ENCODE results near the gene NCKAP5L.
"Not testable (repeated sequence)": the region's sequence is repeated elsewhere in the genome, so short reads cannot be mapped to it uniquely, and the experiment has no call there.

NCKAP5L gene

DNA sequence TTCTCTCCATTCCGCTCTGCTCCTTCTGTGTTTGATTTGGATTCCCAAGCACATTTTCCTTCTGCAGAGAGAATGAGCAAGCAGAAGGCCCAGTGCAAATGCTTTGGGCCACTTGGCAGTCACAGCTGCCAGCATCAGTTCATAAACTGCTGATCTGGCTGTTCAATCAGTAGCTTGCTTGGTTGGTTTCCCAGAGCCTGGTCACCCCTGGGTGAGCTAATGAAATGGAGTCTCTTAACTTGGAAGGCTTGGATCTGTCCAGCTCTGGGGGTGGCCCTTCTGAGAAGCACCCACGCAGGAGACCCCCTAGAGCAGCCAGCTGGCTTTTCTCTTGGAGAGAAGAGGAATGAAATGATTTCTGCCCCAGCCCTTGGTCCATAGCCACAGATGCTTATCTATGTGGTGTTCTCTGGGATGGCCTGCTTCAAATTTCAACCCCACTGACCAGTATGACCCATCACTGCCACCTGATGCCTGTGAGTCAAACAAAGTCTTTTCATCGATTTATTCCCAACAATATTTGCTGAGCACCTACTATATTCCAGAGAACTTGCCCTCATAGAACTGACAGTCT, 45.2 kb upstream of the NCKAP5L start:
- TF ChIP-seq ARNTL (CRISPR knock-in tag; IDR thresholded peaks at IDR 0.05; ENCODE audit: borderline replicate concordance, low read depth) (no peak), ZFP30 (CRISPR knock-in tag; IDR thresholded peaks at IDR 0.05) (no peak), ZC3H10 (CRISPR knock-in tag; IDR thresholded peaks at IDR 0.05) (no peak), ZNF565 (CRISPR knock-in tag; conservative IDR thresholded peaks at IDR 0.05; ENCODE audit: low read depth) (no peak), TCF4 (CRISPR knock-in tag; IDR thresholded peaks at IDR 0.05; ENCODE audit: borderline replicate concordance) (peak; percentile 12; the same call in 1 of the 2 replicates), SNAI2 (CRISPR knock-in tag; IDR thresholded peaks at IDR 0.05) (no peak)
- TF ChIP-seq, protein P1, sequence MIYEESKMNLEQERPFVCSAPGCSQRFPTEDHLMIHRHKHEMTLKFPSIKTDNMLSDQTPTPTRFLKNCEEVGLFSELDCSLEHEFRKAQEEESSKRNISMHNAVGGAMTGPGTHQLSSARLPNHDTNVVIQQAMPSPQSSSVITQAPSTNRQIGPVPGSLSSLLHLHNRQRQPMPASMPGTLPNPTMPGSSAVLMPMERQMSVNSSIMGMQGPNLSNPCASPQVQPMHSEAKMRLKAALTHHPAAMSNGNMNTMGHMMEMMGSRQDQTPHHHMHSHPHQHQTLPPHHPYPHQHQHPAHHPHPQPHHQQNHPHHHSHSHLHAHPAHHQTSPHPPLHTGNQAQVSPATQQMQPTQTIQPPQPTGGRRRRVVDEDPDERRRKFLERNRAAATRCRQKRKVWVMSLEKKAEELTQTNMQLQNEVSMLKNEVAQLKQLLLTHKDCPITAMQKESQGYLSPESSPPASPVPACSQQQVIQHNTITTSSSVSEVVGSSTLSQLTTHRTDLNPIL (CRISPR knock-in tag; IDR thresholded peaks at IDR 0.05; ENCODE audit: low read depth), result no peak

DNA sequence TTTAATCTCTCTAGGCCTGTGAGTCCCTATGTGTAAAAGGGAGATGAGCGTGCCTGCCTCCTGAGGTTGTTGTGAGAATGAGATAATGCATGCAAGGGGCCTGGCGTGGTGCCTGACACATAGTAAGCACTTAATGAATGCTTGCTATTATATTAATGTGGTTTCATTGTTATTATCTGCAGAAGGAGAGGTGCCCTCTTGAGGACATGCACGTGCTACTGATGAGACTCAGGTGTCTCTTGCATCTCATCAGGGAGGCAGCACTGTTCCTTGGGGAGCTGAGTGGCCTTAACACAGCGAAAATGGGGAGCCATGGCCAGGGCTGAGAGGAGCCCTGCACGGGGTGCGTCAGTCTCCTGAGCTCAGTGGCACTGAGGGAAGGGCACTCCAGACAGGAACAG, 44.6 kb upstream of the NCKAP5L start:
- ATAC-seq, result no peak
- TF ChIP-seq, protein P2, sequence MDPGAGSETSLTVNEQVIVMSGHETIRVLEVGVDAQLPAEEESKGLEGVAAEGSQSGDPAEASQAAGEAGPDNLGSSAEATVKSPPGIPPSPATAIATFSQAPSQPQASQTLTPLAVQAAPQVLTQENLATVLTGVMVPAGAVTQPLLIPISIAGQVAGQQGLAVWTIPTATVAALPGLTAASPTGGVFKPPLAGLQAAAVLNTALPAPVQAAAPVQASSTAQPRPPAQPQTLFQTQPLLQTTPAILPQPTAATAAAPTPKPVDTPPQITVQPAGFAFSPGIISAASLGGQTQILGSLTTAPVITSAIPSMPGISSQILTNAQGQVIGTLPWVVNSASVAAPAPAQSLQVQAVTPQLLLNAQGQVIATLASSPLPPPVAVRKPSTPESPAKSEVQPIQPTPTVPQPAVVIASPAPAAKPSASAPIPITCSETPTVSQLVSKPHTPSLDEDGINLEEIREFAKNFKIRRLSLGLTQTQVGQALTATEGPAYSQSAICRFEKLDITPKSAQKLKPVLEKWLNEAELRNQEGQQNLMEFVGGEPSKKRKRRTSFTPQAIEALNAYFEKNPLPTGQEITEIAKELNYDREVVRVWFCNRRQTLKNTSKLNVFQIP (CRISPR knock-in tag; IDR thresholded peaks at IDR 0.05; ENCODE audit: borderline replicate concordance, low read depth), result no peak
- TF ChIP-seq ISL1 (CRISPR knock-in tag; IDR thresholded peaks at IDR 0.05), result no peak
- TF ChIP-seq SNAI2 (CRISPR knock-in tag; IDR thresholded peaks at IDR 0.05), result no peak
- TF ChIP-seq BACH2 (CRISPR knock-in tag; IDR thresholded peaks at IDR 0.05; ENCODE audit: borderline replicate concordance), result no peak
- TF ChIP-seq PATZ1 (CRISPR knock-in tag; IDR thresholded peaks at IDR 0.05; ENCODE audit: borderline replicate concordance), result no peak
- TF ChIP-seq ZNF565 (CRISPR knock-in tag; conservative IDR thresholded peaks at IDR 0.05; ENCODE audit: low read depth), result no peak
- no peak for TF ChIP-seq ESRRG (CRISPR knock-in tag; IDR thresholded peaks at IDR 0.05)
- no peak for TF ChIP-seq OSR1 (CRISPR knock-in tag; IDR thresholded peaks at IDR 0.05)
- no peak for TF ChIP-seq ZNF70 (CRISPR knock-in tag; IDR thresholded peaks at IDR 0.05)
- no peak for TF ChIP-seq ZFP3 (CRISPR knock-in tag; IDR thresholded peaks at IDR 0.05)

More for the DNA sequence above, 45.2 kb upstream of the NCKAP5L start:
- no peak for ATAC-seq

GRCh38 chr12:49872381-49872780, 44.2 kb upstream of the NCKAP5L start:
- TF ChIP-seq, protein P1 (CRISPR knock-in tag; IDR thresholded peaks at IDR 0.05; ENCODE audit: low read depth), result no peak
- TF ChIP-seq ESRRG (CRISPR knock-in tag; IDR thresholded peaks at IDR 0.05), result no peak
- no peak for TF ChIP-seq ZC3H10 (CRISPR knock-in tag; IDR thresholded peaks at IDR 0.05)
- TF ChIP-seq PPARA (CRISPR knock-in tag; IDR thresholded peaks at IDR 0.05; ENCODE audit: borderline replicate concordance), result no peak
- no peak for TF ChIP-seq RARB (CRISPR knock-in tag; IDR thresholded peaks at IDR 0.05)
- no peak for TF ChIP-seq ARNTL (CRISPR knock-in tag; IDR thresholded peaks at IDR 0.05; ENCODE audit: borderline replicate concordance, low read depth)
- no peak for TF ChIP-seq TCF4 (CRISPR knock-in tag; IDR thresholded peaks at IDR 0.05; ENCODE audit: borderline replicate concordance)
- TF ChIP-seq SNAI2 (CRISPR knock-in tag; IDR thresholded peaks at IDR 0.05), result no peak
- no peak for ATAC-seq

DNA sequence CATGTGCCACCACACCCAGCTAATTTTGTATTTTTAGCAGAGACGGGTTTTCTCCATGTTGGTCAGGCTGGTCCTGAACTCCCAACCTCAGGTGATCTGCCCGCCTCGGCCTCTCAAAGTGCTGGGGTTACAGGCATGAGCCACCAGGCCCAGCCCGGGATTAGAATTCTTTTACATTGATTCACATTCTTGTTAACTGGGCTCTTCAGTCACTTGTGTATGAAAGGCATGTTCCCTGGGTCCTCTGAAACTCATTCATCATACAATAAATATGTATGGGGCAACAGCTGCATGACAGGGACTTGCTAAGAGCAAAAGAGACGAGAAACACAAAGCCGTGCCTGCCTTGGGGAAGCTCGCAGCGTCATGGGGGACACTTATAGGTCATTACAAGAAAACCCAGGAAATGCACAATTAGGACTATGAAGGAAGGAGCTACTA, 43.6 kb upstream of the NCKAP5L start:
- not testable (repeated sequence) for ATAC-seq

DNA sequence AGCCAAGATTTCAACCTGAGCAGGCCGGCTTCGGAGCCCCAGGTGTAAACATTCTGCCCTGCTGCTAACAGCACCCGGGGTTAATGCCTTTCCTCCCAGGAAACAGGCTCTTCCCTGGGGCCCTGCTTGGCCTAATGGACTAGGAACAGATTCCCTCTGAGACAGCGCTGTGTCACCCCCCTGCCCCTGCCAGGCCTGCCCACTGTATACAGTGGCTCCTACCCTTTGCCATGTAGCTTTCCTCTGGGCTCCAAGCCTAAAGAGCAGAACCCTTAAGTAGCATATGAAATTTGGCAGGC, 43.0 kb upstream of the NCKAP5L start:
- no peak for ATAC-seq
- TF ChIP-seq, protein P3, sequence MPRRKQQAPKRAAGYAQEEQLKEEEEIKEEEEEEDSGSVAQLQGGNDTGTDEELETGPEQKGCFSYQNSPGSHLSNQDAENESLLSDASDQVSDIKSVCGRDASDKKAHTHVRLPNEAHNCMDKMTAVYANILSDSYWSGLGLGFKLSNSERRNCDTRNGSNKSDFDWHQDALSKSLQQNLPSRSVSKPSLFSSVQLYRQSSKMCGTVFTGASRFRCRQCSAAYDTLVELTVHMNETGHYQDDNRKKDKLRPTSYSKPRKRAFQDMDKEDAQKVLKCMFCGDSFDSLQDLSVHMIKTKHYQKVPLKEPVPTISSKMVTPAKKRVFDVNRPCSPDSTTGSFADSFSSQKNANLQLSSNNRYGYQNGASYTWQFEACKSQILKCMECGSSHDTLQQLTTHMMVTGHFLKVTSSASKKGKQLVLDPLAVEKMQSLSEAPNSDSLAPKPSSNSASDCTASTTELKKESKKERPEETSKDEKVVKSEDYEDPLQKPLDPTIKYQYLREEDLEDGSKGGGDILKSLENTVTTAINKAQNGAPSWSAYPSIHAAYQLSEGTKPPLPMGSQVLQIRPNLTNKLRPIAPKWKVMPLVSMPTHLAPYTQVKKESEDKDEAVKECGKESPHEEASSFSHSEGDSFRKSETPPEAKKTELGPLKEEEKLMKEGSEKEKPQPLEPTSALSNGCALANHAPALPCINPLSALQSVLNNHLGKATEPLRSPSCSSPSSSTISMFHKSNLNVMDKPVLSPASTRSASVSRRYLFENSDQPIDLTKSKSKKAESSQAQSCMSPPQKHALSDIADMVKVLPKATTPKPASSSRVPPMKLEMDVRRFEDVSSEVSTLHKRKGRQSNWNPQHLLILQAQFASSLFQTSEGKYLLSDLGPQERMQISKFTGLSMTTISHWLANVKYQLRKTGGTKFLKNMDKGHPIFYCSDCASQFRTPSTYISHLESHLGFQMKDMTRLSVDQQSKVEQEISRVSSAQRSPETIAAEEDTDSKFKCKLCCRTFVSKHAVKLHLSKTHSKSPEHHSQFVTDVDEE (CRISPR knock-in tag; IDR thresholded peaks at IDR 0.05), result no peak
- TF ChIP-seq CSRNP3 (CRISPR knock-in tag; IDR thresholded peaks at IDR 0.05) (no peak), ZC3H10 (CRISPR knock-in tag; IDR thresholded peaks at IDR 0.05) (no peak), PATZ1 (CRISPR knock-in tag; IDR thresholded peaks at IDR 0.05; ENCODE audit: borderline replicate concordance) (no peak), TOX (CRISPR knock-in tag; IDR thresholded peaks at IDR 0.05; ENCODE audit: borderline replicate concordance) (no peak)
- TF ChIP-seq, protein P1 (CRISPR knock-in tag; IDR thresholded peaks at IDR 0.05; ENCODE audit: low read depth), result no peak
